ENCODE data around the gene POGLUT2.
"Not testable (repeated sequence)": the region's sequence is repeated elsewhere in the genome, so short reads cannot be mapped to it uniquely, and the experiment has no call there.

Gene POGLUT2

DNA sequence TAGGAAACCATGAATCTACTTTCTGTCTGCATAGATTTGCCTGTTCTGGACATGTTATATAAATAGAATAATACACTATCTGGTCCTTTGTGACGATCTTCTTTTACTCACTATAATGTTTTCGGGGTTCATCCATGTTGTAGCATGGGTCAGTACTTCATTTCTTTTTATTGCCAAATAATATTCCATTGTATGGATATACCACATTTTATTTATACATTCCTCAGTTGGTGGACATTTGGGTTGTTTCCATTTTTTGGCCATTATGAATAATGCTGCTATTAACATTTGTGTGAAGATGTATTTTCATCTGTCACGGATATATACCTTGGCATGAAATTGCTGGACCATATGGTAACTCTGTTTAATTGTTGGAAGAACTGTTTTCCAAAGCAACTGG lies 6.9 kb upstream of the POGLUT2 start:
- DNase-seq: no peak

GRCh38 chr13:102800145-102801041 lies 1.6 kb upstream of the POGLUT2 start:
- peak; percentile 84 for DNase-seq

DNA sequence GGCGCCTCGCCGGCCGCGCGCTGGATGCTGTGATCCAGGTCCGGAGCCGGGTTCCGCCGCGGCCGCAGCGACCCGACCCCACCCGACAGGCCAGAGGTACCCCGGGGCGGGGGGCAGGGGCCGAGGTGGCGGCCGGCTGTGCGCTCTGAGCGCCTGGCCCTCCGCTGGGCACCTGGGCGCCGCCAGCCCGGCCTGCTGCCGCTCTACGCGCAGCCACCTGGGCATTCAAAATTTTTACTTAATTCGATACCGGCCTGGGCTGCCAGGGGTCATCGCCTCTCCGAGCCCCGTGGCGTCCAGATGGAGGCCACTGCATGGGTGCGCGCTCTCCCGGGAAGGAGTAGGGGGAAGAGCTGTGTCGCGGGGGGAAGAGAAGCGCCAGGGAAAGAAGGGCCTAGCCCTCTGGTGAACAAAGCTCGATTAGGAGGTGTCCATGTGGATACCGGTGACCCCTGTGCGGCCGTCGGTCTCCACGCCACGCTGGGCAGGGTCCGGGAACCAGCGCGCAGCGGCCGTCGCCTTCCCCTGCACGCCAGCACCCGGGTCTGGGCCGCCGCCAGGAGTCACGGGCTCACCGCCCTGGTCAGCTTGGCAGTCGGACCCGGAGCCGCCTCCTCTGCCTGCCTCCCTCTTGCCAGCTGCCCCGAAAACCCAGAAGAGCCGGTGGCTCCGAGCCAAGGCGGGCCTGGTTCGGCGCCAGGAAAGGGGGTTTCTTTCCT lies 809 bp upstream of the POGLUT2 start:
- peak; percentile 5 for DNase-seq

DNA sequence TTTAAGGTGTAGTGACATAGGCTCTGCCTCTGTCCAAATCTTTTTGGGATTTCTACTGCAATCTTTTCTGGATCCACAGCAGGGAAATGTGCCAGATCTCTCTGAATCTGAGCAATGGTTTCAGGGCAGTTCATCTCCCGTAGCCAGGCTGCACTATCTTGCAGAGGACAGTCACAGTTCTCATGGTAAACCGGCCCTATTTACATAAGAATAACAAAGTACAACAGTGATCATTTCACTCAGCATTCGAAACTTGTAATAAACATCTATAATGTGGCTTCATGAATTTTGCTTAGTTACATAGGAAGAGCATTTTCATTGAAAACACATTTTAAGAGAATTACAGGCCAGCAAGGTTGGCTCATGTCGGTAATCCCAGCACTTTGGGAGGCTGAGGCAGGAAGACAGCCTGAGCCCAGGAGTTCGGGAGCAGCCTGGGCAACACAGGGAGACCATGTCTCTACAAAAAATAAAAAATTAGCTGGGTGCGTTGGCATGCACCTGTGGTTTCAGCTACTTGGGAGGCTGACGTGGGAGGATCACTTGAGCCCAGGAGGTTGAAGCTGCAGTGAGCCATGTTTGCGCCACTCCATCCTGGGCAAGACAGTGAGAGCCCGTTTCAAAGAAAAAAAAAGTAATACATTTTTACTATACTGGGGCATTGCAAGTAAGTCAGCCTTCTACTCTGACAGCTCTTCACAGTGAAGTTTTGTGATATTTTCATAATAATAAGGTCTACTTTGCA lies 5.0 kb downstream of the POGLUT2 start:
- no peak for DNase-seq

- DNase-seq: no peak
These were observed 6.4 kb downstream of the POGLUT2 start for GRCh38 chr13:102792396-102792795.

- DNase-seq: no peak
These were observed 10.1 kb downstream of the POGLUT2 start for GRCh38 chr13:102788683-102789082.

GRCh38 chr13:102784483-102784882 lies 14.3 kb downstream of the POGLUT2 start:
- no peak for DNase-seq

DNA sequence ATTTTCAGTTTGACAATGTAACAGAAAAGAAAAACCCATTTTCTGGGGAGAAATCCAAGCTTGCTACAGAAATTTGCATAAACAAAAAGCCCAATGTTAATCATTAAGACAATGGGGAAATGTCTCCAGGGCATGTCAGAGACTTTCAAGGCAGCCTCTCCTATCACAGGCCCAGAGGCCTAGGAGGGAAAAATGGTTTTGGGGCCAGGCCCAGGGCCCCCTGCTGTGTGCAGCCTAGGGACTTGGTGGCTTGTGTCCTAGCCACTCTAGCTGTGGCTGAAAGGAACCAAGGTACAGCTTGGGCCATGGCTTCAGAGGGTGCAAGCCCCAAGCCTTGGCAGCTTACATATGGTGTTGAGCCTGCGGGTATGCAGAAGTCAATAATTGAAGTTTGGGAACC lies 17.2 kb downstream of the POGLUT2 start:
- no peak for DNase-seq

DNA sequence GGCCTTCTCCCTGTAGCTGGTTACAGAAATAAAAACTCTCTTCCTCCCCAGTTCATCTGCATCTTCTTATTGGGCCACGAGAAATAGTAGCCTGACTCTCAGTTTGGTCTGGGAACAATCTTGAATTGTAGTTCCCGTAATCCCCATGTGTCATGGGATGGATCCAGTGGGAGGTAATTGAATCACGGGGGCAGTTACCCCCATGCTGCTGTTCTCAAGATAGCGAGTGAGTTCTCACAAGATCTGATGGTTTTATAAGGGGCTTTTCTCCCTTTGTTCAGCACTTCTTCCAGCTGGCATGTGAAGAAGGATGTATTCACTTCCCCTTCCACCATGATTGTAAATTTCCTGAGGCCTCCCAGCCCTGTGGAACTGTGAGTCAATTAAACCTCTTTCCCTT lies 18.1 kb downstream of the POGLUT2 start:
- DNase-seq: not testable (repeated sequence)

DNA sequence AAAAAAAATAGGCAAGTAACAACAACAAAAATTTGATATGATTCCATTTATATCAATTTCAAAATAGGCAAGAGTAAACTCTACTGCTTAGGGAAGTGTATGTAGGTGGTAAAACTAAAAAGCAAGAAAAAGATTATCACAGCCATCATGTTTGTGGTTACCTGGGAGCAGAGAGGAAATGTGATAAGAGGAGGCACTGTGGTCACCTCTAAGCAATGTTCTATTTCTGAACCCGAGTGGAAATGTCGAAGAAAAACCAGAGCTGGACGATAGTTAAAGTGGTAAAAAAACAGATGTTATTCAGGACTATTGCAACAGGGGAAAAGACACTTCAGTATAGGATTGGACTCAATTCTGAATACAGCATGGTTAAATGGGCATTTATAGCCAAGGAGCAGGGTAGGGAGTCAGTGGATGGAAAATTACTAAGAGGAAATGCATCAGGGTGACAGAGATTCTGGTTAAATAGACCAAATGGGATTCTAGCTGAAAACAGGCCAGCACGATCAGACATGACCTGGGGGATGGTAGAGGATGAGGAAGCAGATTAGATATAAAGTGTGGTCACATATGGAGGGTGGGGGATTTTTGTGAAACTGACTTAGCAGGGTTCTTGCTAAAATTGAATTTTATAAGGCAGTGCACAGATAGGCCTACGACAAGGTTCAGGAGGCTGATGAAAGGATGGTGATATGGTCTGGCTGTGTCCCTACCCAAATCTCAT lies 19.2 kb downstream of the POGLUT2 start:
- DNase-seq: no peak

GRCh38 chr13:102777736-102778135 lies 21.0 kb downstream of the POGLUT2 start:
- DNase-seq: no peak

- DNase-seq: no peak
These were observed 22.5 kb downstream of the POGLUT2 start for GRCh38 chr13:102776271-102776670.

DNA sequence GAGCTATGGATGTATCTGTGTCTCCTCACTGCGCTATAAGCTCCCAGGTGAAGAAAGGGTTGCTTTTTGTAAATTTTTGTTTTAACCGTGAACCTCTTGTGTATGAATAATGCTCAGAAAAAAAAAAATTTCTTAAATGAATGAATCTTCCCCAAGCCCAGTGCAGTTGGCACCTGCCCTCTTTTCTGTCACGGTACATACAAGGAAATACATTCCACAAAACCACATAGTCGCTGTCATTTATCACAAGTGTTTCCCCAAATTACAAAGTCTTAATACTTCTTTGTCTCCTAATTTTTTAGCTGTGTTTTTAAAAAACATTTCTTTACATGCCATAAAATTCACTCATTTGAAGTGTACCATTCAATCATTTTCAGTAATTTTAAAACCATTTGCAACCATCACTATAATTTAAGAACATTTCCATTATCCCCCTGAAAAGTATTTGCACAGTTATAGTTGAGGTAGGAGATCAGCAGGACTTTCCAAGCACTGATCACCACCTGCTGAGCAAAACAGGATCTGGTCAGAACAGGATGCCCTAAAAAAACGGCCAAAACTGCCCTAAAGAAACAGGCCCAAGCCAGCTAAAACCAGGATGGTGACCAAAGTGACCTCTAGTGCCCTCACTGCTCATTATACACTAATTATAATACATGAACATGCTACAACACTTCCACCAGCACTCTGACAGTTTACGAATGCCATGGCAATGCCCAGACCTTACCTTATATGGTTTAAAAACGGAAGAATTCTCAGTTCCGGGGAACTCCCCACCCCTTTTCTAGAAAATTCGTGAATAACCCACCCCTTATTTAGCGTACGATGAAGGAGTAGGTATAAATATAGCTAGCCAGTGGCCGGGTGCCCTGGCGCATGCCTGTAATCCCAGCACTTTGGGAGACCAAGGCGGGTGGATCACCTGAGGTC lies 23.9 kb downstream of the POGLUT2 start:
- DNase-seq: no peak

DNA sequence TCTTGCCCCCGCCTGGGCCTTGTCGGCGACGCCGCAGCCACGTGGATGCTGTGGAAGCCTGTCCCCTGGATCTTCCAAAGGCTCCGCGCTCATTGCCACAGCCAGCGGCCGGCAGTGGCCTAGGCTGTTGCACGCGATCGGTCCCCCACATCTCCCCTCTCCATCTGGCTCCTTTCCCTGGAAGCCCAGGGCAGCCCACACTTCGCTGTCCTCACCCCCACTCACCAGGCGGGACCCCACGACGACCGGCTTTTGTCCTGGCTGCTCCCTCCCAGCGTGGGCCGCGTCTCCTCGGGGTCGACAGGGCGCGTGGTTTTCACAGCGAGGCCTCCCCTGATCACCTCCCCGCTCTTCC lies 24.6 kb downstream of the POGLUT2 start:
- DNase-seq: no peak

DNA sequence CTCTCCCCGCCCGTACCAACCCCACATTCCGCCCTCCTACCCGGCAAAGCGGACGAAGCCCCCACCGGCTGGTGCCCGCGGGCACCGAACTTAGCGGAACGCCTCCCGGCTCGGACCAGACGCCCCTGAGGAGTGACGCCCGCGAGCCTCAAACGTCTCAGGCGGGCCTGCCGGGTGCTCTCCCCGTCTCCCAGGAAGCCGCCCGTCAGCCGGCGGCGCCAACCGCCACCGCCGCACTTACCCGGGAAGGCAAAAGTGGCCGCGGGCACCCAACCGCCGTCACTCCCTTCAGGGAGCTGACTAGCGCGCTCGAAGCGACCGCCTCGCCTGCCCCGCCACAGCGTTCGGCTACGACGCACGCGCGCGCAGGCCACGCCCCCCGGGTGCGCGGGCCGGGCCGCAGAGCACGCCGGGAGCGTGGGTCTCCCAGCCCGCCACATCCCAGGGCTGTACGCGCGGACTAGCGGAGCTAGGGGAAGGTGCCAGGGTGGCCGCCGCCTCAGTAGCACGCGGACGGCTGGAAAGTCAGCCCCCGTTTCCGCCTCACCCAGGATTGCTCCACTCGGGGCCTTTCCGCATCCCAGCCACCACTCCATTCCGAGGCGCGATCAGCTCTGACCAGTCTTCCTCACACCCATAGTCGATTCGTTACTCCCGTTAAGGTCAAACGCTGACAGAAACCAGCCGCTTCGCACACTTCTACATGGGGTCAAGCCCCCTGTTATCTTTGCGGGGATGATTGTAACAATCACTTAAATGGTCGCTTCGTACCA lies 25.1 kb downstream of the POGLUT2 start, which contains the start of gene TEX30:
TSS of gene TEX30 (minus strand) at position 346 of the 773 bp plus-strand sequence. CDS start 3,760 bp downstream, outside the sequence.
- peak; percentile 84 for DNase-seq

- DNase-seq: no peak
These were observed 26.7 kb downstream of the POGLUT2 start for GRCh38 chr13:102772042-102772425.

DNA sequence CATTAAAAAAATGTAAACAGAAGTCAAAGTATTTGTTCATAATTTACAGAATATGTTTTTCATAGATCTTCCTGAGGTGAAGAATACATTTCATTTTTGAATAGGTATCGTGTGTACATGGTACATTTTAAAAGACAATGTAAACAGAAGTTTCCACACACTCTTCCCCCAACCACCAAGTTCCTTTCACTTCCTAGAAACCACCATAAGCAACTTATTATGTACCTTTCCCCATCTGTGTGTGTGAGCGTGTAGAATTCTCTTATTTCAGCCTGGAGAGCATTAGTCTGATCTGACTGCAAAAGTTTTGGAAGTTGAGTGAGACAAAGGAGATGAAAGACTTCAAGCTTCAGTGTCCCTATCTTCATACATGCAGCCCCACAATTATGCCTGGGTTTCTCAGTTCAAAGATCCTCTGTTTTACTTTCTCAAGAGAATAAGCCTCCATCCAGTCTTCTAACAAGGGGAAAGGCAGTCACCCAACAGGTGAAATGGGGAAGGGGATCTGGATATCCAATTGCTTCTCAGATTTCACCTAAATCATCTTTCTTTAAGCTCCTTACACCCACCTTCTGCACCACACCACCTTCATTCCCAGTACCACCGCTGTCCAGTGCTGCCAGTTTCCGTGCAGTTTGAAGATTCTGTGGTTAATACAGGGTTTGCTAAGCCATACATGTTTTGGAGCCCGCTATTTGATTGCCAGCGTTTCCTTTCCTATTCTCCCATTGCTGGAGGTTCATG lies 27.3 kb downstream of the POGLUT2 start:
- DNase-seq: no peak

- DNase-seq: no peak
These were observed 28.3 kb downstream of the POGLUT2 start for GRCh38 chr13:102770435-102770834.

DNA sequence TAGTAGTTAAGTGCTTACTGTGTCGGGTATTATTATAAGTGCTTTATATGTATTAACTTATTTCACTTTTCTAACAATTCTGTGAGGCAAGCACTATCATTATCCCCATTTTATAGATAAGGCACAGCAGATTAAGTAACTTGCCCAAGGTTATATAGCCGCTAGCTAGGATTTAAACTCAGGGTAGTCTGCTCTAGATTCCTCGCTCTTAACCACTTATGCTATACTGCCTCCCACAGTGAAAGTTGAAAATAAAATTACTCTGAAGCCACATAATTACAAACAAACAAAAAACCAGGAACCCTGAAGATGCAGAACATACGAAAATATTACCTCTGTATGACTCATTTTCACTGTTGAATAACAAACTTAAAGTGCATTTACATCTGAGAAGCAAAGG lies 29.1 kb downstream of the POGLUT2 start:
- no peak for DNase-seq

DNA sequence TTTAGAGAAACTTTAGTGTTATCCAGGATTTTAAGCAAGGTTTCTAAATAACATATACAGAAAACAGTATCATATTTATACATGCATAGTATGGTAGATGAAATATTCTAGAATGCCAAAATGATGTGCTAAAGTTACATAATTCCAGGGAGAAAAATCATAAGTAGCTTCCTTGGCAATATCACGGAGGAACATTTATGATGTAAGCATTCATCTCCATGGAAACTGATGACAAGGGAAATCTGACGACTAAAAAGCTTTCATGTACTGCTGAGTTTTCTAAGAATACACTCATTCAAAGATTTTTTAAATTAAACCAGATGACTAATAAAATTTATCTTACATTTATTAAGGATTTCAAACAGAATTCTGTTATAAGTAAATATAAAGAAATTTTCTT lies 29.9 kb downstream of the POGLUT2 start:
- DNase-seq: no peak

Data from activated gamma-delta T cell treated with Interleukin-2 at 50 U/mL for 16 hours (primary cell).